ENCODE measurements around the gene SLITRK5.

GRCh38 chr13:87696458-87696857 lies 25.3 kb downstream of the SLITRK5 start:
- TF ChIP-seq CTCF (IDR thresholded peaks at IDR 0.05) (no peak), EZH2phosphoT487 (IDR thresholded peaks at IDR 0.05) (no peak)

All from neural progenitor cell (in vitro differentiated cells).